ENCODE results near the gene AHCTF1. TPM values are rescaled to one million over a fixed set of nuclear protein-coding genes. Genes with fewer than 3 reads are reported as not detected.

AHCTF1 gene, protein sequence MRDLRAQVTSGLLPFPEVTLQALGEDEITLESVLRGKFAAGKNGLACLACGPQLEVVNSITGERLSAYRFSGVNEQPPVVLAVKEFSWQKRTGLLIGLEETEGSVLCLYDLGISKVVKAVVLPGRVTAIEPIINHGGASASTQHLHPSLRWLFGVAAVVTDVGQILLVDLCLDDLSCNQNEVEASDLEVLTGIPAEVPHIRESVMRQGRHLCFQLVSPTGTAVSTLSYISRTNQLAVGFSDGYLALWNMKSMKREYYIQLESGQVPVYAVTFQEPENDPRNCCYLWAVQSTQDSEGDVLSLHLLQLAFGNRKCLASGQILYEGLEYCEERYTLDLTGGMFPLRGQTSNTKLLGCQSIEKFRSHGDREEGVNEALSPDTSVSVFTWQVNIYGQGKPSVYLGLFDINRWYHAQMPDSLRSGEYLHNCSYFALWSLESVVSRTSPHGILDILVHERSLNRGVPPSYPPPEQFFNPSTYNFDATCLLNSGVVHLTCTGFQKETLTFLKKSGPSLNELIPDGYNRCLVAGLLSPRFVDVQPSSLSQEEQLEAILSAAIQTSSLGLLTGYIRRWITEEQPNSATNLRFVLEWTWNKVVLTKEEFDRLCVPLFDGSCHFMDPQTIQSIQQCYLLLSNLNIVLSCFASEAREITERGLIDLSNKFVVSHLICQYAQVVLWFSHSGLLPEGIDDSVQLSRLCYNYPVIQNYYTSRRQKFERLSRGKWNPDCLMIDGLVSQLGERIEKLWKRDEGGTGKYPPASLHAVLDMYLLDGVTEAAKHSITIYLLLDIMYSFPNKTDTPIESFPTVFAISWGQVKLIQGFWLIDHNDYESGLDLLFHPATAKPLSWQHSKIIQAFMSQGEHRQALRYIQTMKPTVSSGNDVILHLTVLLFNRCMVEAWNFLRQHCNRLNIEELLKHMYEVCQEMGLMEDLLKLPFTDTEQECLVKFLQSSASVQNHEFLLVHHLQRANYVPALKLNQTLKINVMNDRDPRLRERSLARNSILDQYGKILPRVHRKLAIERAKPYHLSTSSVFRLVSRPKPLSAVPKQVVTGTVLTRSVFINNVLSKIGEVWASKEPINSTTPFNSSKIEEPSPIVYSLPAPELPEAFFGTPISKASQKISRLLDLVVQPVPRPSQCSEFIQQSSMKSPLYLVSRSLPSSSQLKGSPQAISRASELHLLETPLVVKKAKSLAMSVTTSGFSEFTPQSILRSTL (N-terminal part only)
- total RNA-seq = 10 to 100 TPM; 36.5 to 84.4 (median 45.3) TPM

DNA sequence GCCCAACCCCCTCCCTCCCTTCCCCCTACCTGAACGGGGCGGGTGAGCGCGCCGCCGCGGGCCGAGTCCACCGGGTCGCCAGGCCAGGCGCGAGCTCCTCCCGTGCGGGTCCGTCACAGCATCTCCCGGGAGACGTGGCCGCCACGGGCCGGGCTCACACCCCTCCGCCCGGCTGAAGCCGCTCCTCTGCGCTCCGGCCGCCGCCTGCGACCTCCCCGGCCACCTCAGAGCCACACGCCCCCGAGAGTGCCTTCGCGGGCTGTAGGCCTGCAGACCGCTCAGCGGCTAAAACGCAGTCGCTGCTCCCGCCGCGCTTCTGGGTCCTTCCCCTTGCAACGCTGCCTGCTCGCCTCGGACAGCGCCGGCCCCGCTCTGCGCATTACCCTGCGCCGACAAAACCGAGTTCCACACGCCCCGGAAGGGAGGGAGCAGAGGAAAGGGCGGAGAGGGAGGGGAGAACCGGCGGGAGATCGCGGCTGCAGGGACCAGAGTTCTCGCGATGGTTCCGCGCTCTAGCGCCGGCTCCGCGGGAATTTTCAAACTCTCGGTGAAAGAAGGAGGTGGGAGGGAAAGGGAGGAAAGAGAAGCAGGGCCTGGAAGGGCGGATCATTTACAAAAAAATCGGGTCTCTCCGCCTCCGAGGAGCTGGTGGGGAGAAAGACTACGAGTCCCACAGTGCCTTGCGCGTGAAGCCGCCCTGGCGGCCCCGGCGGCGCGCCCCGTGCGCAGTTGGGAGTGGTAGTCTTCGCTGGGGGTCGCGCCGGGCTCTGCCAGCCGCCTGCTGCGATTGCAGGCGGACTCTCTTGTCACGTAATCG is at the start of gene AHCTF1:
Gene AHCTF1, minus strand, starts transcription at position 400 of the 817 bp plus-strand sequence. CDS start 13,578 bp downstream, outside the sequence.
- WGBS, 2 donors = 1 to 2% methylated on average over 46 of the region's 90 CpGs
- H3K9me3 ChIP-seq = no peaks in the 10 kb centered on the region
- intact Hi-C loops (cut with DNase I) = no loop called here

DNA sequence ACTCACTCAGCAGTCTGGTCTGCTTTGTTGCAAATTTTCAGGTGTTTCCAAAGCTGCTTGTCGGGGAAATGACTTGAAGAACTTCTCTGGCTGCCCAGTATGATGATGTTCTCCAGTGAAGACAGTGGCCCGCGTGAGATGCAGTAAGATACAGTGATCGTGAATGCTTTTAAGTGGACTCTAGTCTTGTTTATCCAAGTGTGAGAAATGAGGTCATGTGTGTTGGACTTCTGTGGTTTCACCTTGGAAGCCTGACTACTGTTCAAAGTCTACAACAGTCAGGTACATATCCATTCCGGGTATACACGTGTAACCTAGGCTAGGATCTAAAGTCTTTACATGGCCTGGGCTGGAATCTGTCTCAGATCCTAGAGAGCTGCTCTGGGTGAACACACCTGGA is 47.0 kb upstream of the AHCTF1 start:
- H3K36me3 ChIP-seq = no peaks in the 10 kb centered on the region
- no peak overlapping the region for H3K27ac ChIP-seq
- 96 to 97% methylated on average over 6 of the region's 6 CpGs for WGBS, 2 donors
- TF ChIP-seq, protein P1, sequence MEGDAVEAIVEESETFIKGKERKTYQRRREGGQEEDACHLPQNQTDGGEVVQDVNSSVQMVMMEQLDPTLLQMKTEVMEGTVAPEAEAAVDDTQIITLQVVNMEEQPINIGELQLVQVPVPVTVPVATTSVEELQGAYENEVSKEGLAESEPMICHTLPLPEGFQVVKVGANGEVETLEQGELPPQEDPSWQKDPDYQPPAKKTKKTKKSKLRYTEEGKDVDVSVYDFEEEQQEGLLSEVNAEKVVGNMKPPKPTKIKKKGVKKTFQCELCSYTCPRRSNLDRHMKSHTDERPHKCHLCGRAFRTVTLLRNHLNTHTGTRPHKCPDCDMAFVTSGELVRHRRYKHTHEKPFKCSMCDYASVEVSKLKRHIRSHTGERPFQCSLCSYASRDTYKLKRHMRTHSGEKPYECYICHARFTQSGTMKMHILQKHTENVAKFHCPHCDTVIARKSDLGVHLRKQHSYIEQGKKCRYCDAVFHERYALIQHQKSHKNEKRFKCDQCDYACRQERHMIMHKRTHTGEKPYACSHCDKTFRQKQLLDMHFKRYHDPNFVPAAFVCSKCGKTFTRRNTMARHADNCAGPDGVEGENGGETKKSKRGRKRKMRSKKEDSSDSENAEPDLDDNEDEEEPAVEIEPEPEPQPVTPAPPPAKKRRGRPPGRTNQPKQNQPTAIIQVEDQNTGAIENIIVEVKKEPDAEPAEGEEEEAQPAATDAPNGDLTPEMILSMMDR (IDR thresholded peaks at IDR 0.05) = no peak
- TF ChIP-seq POLR2A (IDR thresholded peaks at IDR 0.05) = no peak
- no peak overlapping the region for H3K4me3 ChIP-seq (replicated peaks in 1 of 3)
- H3K9me3 ChIP-seq = no peaks in the 10 kb centered on the region
- DNase-seq = no peak
- intact Hi-C loops (cut with DNase I) = no loop called here
- no peaks in the 10 kb centered on the region for H3K4me1 ChIP-seq
- H3K27me3 ChIP-seq = no peaks in the 10 kb centered on the region

More for the DNA sequence above, at the start of gene AHCTF1:
- Histone ChIP-seq H3K27me3 (no peaks in the 10 kb centered on the region), H3K4me1 (peaks cover 11 to 15% of the 10 kb centered on the region in 2 donors), H3K4me3 (replicated peaks in 1 of 3) (peak within 1 kb of the TSS; percentile 78 to 93 (median 91)), H3K36me3 (no peaks in the 10 kb centered on the region), H3K27ac (peak within 1 kb of the TSS; percentile 94 to 98 (median 96))
- TF ChIP-seq, protein P1 (IDR thresholded peaks at IDR 0.05) = no peak
- TF ChIP-seq POLR2A (IDR thresholded peaks at IDR 0.05) = peak; percentile 88 to 99
- peak; percentile 96 for DNase-seq

DNA sequence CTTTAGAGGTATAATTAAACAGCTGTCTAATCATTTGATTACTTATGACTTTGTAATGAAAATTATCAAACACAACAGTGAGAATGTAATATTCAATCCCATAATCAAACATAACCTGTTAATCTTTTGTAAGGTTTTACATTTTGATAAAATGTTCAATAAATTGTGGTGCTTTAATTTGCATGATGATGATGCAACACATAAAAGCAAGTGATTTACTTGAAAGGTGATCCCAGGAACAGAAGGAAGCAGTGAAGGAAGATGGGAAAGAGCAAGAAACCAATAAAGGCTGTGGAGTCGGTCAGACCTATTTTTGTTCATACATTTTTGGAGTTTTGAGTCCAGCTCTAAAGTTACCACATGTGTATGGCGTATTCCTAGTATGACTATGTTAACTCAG is 46.5 kb upstream of the AHCTF1 start:
- no peak for DNase-seq
- intact Hi-C loops (cut with DNase I) = no loop called here
- H3K9me3 ChIP-seq = no peaks in the 10 kb centered on the region
- H3K4me3 ChIP-seq (replicated peaks in 1 of 3) = no peak overlapping the region
- H3K27ac ChIP-seq = no peak overlapping the region
- H3K36me3 ChIP-seq = no peaks in the 10 kb centered on the region
- TF ChIP-seq POLR2A (IDR thresholded peaks at IDR 0.05) = no peak
- TF ChIP-seq, protein P1 (IDR thresholded peaks at IDR 0.05) = no peak
- H3K27me3 ChIP-seq = no peaks in the 10 kb centered on the region
- H3K4me1 ChIP-seq = no peaks in the 10 kb centered on the region
- WGBS, 2 donors = 97 to 100% methylated on average over 2 of the region's 2 CpGs

DNA sequence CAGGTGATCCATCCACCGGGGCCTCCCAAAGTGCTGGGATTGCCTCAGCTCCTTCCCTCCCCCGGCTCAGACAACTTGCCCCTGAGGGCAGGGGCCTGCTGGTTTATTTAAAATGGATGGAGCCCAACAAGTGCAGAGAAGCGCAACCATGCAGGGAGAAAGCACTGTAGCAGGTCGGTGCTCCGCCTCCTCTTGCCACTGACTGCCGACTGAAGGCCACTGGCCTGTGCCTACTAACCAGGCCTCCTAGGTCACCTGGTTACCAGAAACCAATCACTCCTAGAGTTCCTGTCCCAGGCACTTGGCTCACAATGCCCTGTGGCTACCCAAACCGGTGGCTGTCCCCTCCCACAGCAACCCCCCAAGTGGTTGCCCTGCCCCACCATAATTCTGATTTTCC is 40.2 kb upstream of the AHCTF1 start:
- TF ChIP-seq POLR2A (IDR thresholded peaks at IDR 0.05) = no peak
- TF ChIP-seq, protein P1 (IDR thresholded peaks at IDR 0.05) = no peak
- H3K36me3 ChIP-seq = no peaks in the 10 kb centered on the region
- intact Hi-C loops (cut with DNase I) = no loop called here
- H3K4me1 ChIP-seq = no peaks in the 10 kb centered on the region
- no peak for DNase-seq
- H3K27me3 ChIP-seq = no peaks in the 10 kb centered on the region
- 99% methylated on average over 7 of the region's 7 CpGs for WGBS, 2 donors
- no peak overlapping the region for H3K27ac ChIP-seq
- no peak overlapping the region for H3K4me3 ChIP-seq (replicated peaks in 1 of 3)
- H3K9me3 ChIP-seq = no peaks in the 10 kb centered on the region

All from thyroid gland (tissue), 4 donors.